HG02870 (cell line): Measurements from ENCODE around the gene LAMP2.
"Not testable (repeated sequence)": the region's sequence is repeated elsewhere in the genome, so short reads cannot be mapped to it uniquely, and the experiment has no call there.

ENCODE experiments used
- ATAC-seq: cut with Tn5 transposase; IDR thresholded peaks from one replicate; pipeline ENCODE4 v1.9.1; 2021; ENCODE audit warnings: mild to moderate bottlenecking, moderate library complexity; ENCODE audit not compliant: unreplicated experiment

The LAMP2 gene

DNA sequence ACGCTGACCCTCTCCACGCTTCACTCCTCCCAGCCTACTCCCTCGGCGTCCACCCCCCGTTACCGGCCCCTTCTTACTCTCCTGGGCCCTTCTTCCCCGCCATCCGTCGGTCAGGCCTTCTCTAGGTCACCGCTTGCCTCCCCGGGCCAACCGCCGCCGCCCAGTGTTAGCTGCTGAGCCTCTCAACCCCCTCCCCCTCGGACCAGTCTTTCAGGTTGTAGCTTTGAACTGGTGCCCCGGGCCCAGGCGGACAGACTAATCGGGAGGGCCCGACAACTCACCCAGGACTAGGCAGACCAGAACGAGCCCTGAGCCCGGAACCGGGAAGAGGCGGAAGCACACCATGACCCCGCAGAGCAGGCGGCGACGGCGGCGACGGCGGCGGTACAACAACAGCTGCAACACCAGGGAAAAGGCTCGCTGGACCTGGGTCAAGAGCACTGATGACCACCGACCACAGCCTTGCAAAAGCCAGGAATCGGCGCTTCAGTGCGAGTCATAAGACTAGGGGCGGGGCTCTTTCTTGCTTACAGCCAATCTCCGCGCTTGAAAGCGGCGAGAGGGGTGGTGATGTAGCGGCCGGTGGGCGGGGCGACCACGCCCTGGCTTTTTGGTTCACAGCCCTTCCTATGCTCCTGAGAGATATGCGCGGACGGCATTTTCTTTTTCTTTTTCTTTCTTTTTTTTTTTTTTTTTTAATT is at the start of gene LAMP2:
Gene LAMP2 (minus strand): TSS at position 472 of the 701 bp plus-strand sequence. CDS start 127 bp downstream, at position 345.
- ATAC-seq, result peak; percentile 94

- ATAC-seq, result no peak
Measured at GRCh38 chrX:120517936-120518335, 48.8 kb upstream of the LAMP2 start.

DNA sequence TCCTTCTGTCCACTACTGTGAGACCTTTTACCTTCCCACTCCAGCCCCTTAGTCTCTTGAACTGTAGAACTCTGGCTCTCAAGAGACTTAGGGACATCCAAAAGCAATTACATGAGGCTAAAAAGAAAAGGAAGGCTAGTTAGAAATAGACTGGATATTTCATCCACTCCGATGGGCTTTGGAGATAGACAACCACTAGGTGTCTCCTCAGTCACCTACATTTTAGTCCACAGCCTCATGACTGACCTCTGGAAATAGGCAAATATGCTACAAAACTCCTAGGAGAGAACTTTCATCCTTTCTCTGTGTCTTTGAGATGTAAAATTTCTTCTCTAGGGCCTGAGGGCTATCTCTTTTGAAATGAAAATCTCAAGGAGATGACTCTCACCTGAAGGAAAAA is 45.1 kb upstream of the LAMP2 start:
- ATAC-seq, result no peak

DNA sequence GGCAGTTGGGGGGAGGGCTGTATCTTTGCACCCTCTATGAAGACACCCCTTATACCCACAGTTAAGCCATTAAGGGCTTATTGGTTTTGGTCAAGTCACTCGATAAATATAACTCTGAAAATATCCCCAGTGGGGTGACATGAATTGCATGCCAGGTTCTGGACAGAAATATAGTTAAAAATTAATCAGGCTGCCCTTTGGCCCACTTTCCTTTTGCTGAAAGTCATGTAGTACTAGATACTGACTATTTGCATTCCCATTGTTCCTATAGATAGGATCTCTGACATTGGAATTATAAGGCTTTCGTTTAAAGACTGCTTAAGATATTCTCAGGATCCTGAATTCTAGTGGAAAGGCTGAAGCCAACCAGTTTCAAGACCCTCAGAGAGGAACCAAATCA is 43.5 kb upstream of the LAMP2 start:
- no peak for ATAC-seq

GRCh38 chrX:120512222-120512621 is 43.1 kb upstream of the LAMP2 start:
- no peak for ATAC-seq

- ATAC-seq, result no peak
Measured at GRCh38 chrX:120504569-120504968, 35.5 kb upstream of the LAMP2 start.

DNA sequence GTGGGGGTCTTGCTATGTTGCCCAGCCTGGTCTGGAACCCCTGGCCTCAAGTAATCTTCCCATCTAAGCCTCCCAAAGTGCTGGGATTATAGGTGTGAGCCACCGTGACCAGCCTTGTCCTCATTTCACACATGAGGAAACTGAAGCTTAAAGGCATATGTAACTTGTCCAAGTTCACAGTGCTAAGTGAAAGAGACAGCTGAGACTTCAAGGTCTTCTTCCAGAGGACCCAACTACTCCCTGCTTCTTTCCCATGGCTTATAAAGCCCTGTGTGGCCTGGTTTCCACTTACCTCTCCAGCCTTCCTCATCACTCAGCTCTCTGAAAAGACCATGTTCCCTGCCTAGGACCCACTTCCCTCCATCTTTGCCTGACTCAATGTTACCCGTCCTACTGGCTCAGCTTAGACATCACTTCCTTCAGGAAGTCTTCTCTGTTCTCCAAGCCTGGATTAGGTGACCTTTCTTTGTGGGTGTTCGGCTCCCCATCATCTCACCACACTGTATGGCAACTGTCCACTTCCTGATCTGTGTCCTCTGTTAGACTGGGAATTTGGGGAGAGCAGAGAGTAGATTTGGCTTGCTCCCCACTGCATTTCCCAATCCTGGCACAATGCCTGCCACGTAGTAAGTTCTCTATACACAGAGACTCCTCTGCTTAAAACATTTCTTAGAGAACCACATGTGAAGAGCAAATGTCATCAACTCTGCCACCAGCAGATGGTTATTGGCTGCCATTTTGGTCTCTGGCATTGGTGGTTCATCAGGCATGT is 30.4 kb upstream of the LAMP2 start:
- no peak for ATAC-seq

DNA sequence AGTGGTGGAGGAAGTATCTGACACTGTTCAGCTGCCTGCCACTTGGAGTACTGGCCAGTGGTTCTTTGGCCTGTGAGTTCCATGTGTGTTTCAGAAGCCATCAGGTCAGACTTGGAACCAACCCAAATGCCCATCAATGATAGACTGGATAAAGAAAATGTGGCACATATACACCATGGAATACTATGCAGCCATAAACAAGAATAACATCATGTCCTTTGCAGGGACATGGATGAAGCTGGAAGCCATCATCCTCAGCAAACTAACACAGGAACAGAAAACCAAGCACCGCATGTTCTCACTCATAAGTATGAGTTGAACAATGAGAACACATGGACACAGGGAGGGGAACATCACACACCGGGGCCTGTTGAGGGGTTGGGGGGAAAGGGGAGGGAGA is 21.0 kb upstream of the LAMP2 start:
- ATAC-seq, result not testable (repeated sequence)

GRCh38 chrX:120486786-120487185 is 17.7 kb upstream of the LAMP2 start:
- no peak for ATAC-seq

DNA sequence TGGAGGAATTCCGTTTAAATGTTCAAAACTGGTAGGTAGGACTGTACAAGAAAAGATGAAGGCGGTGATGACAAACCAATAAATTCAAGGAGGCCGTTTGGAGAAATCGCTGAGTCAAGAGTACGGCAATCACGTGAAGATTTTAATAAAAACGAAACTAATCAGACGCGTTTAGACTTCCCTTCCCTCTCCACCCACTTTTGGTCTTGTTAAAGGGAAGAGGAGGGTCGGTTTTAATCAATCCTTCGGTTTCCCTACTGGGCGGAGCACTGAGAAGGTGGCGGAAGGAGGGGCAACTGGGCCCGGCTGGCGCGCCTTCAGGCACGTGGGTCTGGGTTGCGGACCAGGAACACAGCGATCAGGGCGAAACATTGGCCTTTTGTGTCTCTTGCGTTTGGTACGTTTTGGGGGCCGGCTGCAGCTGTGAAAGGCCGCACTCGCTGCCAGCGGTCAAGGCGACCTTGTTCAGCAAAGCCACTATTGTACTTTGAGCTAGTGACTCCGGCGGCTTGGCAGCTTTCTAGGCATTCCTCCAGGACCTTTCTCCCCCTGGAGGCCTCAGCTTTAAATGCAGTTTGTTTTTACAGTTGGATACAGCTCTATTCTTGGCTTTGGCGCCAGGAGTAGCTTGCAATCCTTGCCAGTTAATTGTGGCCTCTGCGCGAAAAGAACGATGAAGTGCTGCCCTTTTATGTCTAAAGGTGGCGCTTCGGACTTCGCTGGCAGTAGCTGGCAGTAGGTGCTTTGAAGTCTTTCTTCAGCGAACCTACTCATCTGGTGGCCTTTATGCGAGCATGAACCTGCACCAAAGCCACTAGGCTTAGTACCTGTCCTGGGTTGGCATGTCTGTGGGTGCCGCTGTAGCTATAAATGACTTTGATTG is 16.8 kb upstream of the LAMP2 start:
- ATAC-seq, result peak; percentile 83

DNA sequence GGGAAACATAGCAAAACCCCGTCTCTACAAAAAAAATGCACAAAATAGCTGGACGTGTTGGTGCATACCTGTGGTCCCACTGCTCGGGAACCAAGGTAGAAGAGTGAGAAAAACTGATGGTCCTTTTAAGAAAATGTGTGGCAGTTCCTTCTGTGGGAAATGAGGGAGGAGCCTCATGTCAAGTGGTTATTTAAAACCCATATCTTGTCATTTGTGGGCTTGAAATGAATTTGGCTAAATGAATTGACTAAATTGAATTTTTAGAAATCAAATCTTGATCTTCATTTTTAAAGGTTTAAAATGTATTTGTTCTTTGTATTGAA is 16.2 kb upstream of the LAMP2 start:
- no peak for ATAC-seq

- ATAC-seq, result no peak
Measured at GRCh38 chrX:120477453-120477852, 8.4 kb upstream of the LAMP2 start.

DNA sequence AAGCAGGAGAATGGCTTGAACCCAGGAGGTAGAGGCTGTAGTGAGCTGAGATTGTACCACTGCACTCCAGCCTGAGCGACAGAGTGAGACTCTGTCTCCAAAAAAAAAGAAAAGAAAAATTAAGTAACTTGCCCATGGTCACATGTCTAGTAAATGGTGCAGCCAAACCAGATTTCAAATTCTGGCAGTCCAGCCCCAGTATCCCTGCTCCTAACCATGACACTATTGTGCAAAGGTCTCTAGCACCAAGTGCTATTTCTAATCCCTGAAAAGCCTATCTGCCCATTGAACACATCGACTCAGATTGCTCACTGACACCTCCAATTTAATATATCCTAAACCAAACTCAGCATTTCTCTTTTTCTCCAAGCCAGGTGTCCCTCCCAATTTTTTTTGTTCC is 7.6 kb upstream of the LAMP2 start:
- ATAC-seq, result no peak

- ATAC-seq, result not testable (repeated sequence)
Measured at GRCh38 chrX:120475447-120475846, 6.4 kb upstream of the LAMP2 start.

DNA sequence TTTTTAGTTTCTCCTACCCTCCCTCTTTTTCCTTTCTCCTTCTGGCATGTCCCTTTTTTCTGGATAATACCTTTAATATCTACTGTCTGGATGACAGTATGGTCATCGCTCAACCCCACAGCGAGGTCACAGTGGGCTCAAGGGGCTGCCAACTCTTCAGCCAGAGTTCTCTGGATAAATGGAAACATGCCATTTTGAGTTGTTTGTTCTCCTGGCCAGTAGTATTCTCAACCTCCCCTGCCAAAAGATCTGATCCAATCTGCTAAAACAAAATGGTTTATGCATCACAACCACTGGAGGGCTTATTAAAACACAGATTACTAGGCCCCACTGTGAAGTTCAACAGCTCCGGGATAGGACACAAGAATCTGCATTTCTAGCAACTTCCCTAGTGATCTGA is 5.0 kb upstream of the LAMP2 start:
- no peak for ATAC-seq

DNA sequence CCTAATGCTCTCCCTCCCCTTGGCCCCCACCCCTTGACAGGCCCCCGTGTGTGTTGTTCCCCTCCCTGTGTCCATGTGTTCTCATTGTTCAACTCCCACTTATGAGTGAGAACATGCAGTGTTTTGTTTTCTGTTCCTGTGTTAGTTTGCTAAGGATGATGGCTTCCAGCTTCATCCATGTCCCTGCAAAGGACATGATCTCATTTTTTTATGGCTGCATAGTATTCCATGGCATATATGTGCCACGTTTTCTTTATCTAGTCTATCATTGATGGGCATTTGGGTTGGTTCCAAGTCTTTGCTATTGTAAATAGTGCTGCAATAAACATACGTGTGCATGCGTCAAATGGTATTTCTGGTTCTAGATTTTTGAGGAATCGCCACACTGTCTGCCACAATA is 561 bp upstream of the LAMP2 start:
- not testable (repeated sequence) for ATAC-seq

- no peak for ATAC-seq
Measured at GRCh38 chrX:120468479-120468824, 644 bp downstream of the LAMP2 start.

DNA sequence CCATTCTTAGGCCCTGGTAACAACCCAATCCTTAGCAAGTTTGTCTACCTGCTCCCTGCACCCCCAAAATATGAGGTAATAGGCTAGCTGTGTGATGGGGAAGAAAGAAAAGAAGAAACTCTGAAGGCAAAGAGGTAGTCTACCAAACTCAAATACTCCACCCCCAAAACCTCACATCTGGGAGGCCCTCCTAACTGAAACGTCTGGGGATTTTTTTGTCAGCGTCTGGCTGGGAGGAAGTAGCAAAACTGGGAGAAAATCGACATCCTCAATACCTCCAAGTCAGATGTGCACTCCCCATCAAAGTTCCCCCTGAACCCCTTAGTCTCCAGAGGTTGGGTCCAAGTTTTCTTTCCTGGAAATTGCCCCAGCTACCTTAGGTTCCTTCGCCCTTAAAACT is 1.0 kb downstream of the LAMP2 start:
- no peak for ATAC-seq

DNA sequence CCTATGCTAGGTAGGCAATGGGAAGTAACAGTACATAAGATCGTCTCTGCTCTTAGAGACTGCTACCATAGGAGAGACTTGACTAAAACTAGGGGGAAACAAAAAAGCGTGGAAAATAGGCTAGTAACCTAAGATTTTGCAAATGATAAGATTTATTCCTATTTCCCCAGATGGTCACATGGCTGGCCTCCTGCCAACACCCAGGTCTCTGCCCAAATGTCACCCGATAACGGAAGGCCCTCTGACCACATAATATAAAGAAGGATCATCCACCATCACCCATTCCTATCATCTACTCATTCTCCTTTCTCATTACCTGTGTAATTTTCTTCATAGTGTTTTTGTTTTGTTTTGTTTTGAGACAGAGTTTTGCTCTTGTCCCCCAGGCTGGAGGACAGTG is 4.7 kb downstream of the LAMP2 start:
- no peak for ATAC-seq

- no peak for ATAC-seq
Measured at GRCh38 chrX:120463241-120463640, 5.9 kb downstream of the LAMP2 start.

GRCh38 chrX:120462370-120462769 is 6.7 kb downstream of the LAMP2 start:
- ATAC-seq, result no peak

DNA sequence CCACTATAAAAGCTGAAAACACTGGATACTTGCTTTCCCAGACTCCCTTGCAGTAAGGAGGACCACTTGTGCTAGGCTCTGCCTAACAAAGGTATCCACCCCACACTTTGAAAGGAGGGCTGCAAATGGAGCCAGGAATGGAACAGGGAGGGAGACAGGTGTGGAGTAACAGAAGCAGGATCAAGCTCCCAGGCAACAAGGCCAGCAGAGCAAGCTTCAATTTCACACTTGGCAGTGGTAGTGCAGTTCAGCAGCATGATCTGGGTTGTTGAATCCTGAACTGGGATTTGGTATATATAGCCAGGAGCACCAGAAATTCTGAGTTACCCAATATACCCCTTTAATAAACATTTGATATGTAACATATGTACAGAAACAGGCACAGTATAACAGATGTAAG is 9.8 kb downstream of the LAMP2 start:
- ATAC-seq, result no peak
